ENCODE measurements around the gene TTC4.

Gene TTC4

GRCh38 chr1:54777431-54777830 lies 61.8 kb downstream of the TTC4 start:
- no peak overlapping the region for H3K4me3 ChIP-seq (replicated peaks; ENCODE audit: low read depth, low read length)
- no peak for DNase-seq (ENCODE audit: low read depth)
- no peak for TF ChIP-seq CTCF (IDR thresholded peaks at IDR 0.05; ENCODE audit: low read length, missing control alignments)

DNA sequence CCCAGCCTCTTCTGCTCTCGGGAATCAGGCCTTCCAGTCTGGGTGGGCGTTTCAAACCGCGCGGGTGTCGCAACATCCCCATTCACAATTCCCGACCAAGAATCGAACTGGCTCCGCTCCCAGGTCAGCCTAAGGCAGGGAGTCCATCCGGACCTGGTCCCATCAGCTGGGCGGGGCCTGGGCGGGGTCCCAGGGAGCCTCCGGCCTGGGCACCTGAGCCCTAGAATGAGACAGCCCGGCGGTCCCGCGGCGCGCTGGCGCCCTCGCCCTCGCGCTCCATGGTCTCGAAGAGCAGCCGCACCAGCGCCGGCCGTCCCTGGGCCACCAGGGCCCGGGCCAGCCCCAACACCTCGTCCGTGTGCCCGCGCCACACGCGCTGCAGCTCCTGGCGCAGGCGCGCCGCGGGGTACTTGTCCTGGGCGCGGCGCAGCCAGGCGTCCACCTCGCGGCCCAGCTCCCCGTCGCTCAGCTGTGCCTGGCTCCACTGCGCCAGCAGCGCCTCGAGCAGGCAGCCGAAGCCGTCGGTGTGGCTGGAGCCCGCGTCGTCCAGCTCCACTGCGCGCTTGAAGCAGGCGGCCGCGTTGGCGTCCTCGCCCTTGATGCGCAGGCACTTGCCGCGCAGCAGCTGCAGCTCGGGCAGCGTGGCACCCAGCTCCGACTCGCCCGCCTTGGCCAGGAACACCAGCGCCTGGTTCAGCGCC lies 65.5 kb downstream of the TTC4 start:
- no peak for TF ChIP-seq CTCF (IDR thresholded peaks at IDR 0.05; ENCODE audit: low read length, missing control alignments)
- H3K4me3 ChIP-seq (replicated peaks; ENCODE audit: low read depth, low read length): no peak overlapping the region
- no peak for DNase-seq (ENCODE audit: low read depth)

GRCh38 chr1:54782156-54782555 lies 66.5 kb downstream of the TTC4 start:
- DNase-seq (ENCODE audit: low read depth): no peak
- H3K4me3 ChIP-seq (replicated peaks; ENCODE audit: low read depth, low read length): no peak overlapping the region
- TF ChIP-seq CTCF (IDR thresholded peaks at IDR 0.05; ENCODE audit: low read length, missing control alignments): no peak

GRCh38 chr1:54782588-54782987 lies 66.9 kb downstream of the TTC4 start:
- no peak for DNase-seq (ENCODE audit: low read depth)
- TF ChIP-seq CTCF (IDR thresholded peaks at IDR 0.05; ENCODE audit: low read length, missing control alignments): no peak
- H3K4me3 ChIP-seq (replicated peaks; ENCODE audit: low read depth, low read length): no peak overlapping the region

DNA sequence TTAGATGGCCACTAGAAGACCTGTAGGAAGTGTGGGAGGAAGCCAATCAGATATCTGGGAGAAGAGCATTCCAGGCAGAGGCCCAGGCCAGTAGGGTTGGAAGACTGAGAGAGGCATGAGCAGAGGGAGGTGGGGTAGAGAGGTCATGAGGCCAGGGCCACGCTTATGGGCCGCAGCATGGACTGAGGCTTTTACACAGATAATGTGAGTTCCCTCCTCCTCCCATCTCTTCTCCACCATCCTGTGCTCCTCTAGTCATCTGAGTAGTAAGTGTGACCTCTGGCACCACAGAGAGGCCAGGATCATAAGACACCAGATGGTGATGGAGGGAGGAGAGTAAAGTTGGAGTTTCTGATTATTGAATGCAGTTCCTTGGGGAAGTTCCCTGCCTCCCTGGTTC lies 68.4 kb downstream of the TTC4 start:
- H3K4me3 ChIP-seq (replicated peaks; ENCODE audit: low read depth, low read length): no peak overlapping the region
- no peak for TF ChIP-seq CTCF (IDR thresholded peaks at IDR 0.05; ENCODE audit: low read length, missing control alignments)
- DNase-seq (ENCODE audit: low read depth): no peak

GRCh38 chr1:54786778-54787177 lies 71.1 kb downstream of the TTC4 start:
- no peak for TF ChIP-seq CTCF (IDR thresholded peaks at IDR 0.05; ENCODE audit: low read length, missing control alignments)
- no peak for DNase-seq (ENCODE audit: low read depth)
- no peak overlapping the region for H3K4me3 ChIP-seq (replicated peaks; ENCODE audit: low read depth, low read length)

- H3K4me3 ChIP-seq (replicated peaks; ENCODE audit: low read depth, low read length): no peak overlapping the region
- DNase-seq (ENCODE audit: low read depth): no peak
- no peak for TF ChIP-seq CTCF (IDR thresholded peaks at IDR 0.05; ENCODE audit: low read length, missing control alignments)
Measured at GRCh38 chr1:54787604-54788003, 71.9 kb downstream of the TTC4 start.
